Sigmoid colon (tissue), 4 donors: ENCODE data around the gene MYLK4.

ENCODE experiments used
- EP300 ChIP-seq, 4 donors: sonication (generic); formaldehyde crosslinking; IDR thresholded peaks; one replicate each; pipeline ENCODE4 v1.6.1; 2017; ENCODE audit warnings: antibody characterized with exemption in 4 of 4
- POLR2A ChIP-seq, 2 donors: fragments of 450-650 bp; IDR thresholded peaks; one replicate each; pipeline ENCODE4 v1.6.1; 2016; ENCODE audit warnings: antibody characterized with exemption in 2 of 2, mild to moderate bottlenecking in 2 of 2, moderate library complexity in 2 of 2
- POLR2AphosphoS5 ChIP-seq, 4 donors: sonication (generic); formaldehyde crosslinking; IDR thresholded peaks; one replicate each; pipeline ENCODE4 v1.6.1; 2017; ENCODE audit warnings: antibody characterized with exemption in 4 of 4
- TF ChIP-seq, protein P1 (sequence below), 4 experiments: fragments of 450-650 bp in 3 of 4; fragments of 200-600 bp in 1 of 4; IDR thresholded peaks; one replicate each; pipeline ENCODE4 v1.5.1; 2016 to 2019; ENCODE audit warnings: antibody characterized with exemption in 4 of 4, mild to moderate bottlenecking in 3 of 4, moderate library complexity in 2 of 4

DNA sequence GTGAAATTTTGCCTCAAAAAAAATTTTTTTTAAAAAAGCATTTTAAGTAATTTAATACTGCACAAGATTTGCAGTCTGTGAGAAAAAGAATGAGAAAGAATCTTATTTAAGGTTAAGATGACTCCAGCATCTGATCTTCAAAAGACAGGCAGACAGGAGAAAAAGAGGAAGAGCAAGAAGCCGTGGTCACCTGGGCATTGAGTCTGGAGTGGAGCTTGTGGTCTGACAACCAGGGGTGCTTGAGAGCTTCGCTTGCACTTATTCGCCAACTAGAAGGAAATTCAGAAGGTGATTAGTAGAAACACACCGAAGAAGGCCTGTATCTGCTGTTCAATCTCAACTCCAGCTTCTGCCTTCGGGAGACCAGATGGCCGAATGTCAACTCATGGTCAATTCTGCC is 75.9 kb downstream of the MYLK4 start:
- no peak for TF ChIP-seq POLR2A (IDR thresholded peaks at IDR 0.05)
- no peak for TF ChIP-seq POLR2AphosphoS5 (IDR thresholded peaks at IDR 0.05)
- TF ChIP-seq, protein P1, sequence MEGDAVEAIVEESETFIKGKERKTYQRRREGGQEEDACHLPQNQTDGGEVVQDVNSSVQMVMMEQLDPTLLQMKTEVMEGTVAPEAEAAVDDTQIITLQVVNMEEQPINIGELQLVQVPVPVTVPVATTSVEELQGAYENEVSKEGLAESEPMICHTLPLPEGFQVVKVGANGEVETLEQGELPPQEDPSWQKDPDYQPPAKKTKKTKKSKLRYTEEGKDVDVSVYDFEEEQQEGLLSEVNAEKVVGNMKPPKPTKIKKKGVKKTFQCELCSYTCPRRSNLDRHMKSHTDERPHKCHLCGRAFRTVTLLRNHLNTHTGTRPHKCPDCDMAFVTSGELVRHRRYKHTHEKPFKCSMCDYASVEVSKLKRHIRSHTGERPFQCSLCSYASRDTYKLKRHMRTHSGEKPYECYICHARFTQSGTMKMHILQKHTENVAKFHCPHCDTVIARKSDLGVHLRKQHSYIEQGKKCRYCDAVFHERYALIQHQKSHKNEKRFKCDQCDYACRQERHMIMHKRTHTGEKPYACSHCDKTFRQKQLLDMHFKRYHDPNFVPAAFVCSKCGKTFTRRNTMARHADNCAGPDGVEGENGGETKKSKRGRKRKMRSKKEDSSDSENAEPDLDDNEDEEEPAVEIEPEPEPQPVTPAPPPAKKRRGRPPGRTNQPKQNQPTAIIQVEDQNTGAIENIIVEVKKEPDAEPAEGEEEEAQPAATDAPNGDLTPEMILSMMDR (IDR thresholded peaks at IDR 0.05): no peak
- no peak for TF ChIP-seq EP300 (IDR thresholded peaks at IDR 0.05)
